Esophagus muscularis mucosa (tissue), 4 donors: Measurements from ENCODE around the gene SART1. TPM values are rescaled to one million over a fixed set of nuclear protein-coding genes. Genes with fewer than 3 reads are reported as not detected.

Experiments
- DNase-seq: peaks from one replicate; pipeline ENCODE4 v3.0.0-alpha.2; 2017; ENCODE audit errors: extremely low spot score
- H3K27ac ChIP-seq, 4 donors: fragments of 200-600 bp; sonication (generic); replicated peaks in 1 of 4; 1 replicate in 3 of 4; 2 replicates in 1 of 4; pipeline ENCODE4 v1.5.1; 2016 to 2019; ENCODE audit warnings: mild to moderate bottlenecking in 1 of 4
- H3K27me3 ChIP-seq, 4 donors: fragments of 200-600 bp; sonication (generic); one replicate each; pipeline versions ENCODE4 v1.5.1 to v1.6.0; 2016 to 2019
- H3K36me3 ChIP-seq, 4 donors: fragments of 200-600 bp; sonication (generic); one replicate each; pipeline ENCODE4 v1.5.1; 2016 to 2019
- H3K4me1 ChIP-seq, 4 donors: fragments of 200-600 bp; sonication (generic); one replicate each; pipeline ENCODE4 v1.5.1; 2016 to 2019
- H3K4me3 ChIP-seq, 4 donors: fragments of 200-600 bp; sonication (generic); 1 replicate in 2 of 4; 2 replicates in 2 of 4; pipeline ENCODE4 v1.5.1; 2016 to 2019; ENCODE audit warnings: mild to moderate bottlenecking in 4 of 4, moderate library complexity in 1 of 4
- H3K9me3 ChIP-seq, 4 donors: fragments of 200-600 bp; sonication (generic); 1 replicate in 3 of 4; 2 replicates in 1 of 4; pipeline ENCODE4 v1.5.1; 2016 to 2019
- CTCF ChIP-seq, 3 experiments: fragments of 200-600 bp in 2 of 3; fragments of 450-650 bp in 1 of 3; sonication (generic) in 2 of 3; IDR thresholded peaks; one replicate each; pipeline ENCODE4 v1.5.1; 2017 to 2019; ENCODE audit warnings: antibody characterized with exemption in 3 of 3, mild to moderate bottlenecking in 2 of 3, moderate library complexity in 1 of 3
- EP300 ChIP-seq: sonication (generic); formaldehyde crosslinking; IDR thresholded peaks from one replicate; pipeline ENCODE4 v1.6.1; 2017; ENCODE audit warnings: antibody characterized with exemption
- POLR2A ChIP-seq: fragments of 450-650 bp; IDR thresholded peaks from one replicate; pipeline ENCODE4 v1.6.1; 2017; ENCODE audit warnings: antibody characterized with exemption, moderate library complexity, mild to moderate bottlenecking, low read depth
- POLR2AphosphoS5 ChIP-seq, 2 donors: sonication (generic); formaldehyde crosslinking; IDR thresholded peaks; one replicate each; pipeline ENCODE4 v1.6.1; 2017; ENCODE audit warnings: antibody characterized with exemption in 2 of 2
- WGBS: methylation state at CpG from one replicate; pipeline ENCODE4 v1.1.5; 2018; 5-methylcytosine and 5-hydroxymethylcytosine counted together
- intact Hi-C: fragments of 100-400 bp; cut with DNase I; formaldehyde crosslinking; loops from one replicate; pipeline ENCODE4 v1.15.1; 2023
- total RNA-seq, 4 donors: library from RNA; depleted of rRNA; stranded (reverse); fragments of >200 nt; gene quantifications; one replicate each; pipeline versions ENCODE4 v1.1.0 to v1.2.1, GENCODE V29; 2016

SART1 gene
- total RNA-seq, 4 donors from 2014 or later = 47.8 to 65.0 (median 58.7) TPM

DNA sequence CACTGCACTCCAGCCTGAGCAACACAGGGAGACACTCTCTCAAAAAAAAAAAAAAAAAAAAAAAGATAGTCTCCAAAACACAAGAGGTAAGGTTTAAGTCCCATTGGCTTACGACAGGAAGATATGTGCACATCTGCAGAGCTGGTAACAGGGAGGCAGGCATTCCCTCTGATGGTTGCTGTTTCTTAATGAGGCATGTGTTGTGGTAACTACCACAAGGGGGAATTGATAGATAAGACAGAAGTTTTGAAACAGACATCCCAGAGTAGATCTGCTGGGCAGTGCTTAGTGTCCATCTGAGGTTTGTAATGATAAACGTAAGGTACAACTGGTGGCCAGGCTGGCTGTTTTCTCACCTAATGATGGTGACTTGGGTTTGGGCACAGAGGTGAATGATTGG lies 35.8 kb downstream of the SART1 start:
- intact Hi-C loops = no loop called here
- Histone ChIP-seq H3K4me1 (peaks cover 13 to 23% (median 18%) of the 10 kb centered on the region in 4 donors), H3K27ac (no peak overlapping the region), H3K27me3 (no peaks in the 10 kb centered on the region), H3K9me3 (no peaks in the 10 kb centered on the region), H3K36me3 (peaks cover 33 to 51% (median 40%) of the 10 kb centered on the region in 4 donors), H3K4me3 (no peak overlapping the region)
- 87% methylated on average over 2 of the region's 2 CpGs for WGBS
- DNase-seq = no peak
- TF ChIP-seq POLR2A (no peak), EP300 (no peak), CTCF (IDR thresholded peaks at IDR 0.05) (no peak), POLR2AphosphoS5 (IDR thresholded peaks at IDR 0.05) (no peak)

- Histone ChIP-seq H3K4me1 (peaks cover 20 to 38% (median 29%) of the 10 kb centered on the region in 4 donors), H3K4me3 (peak within 1 kb of the TSS; percentile 69 to 93 (median 85)), H3K27me3 (no peaks in the 10 kb centered on the region), H3K27ac (peak within 1 kb of the TSS; percentile 86 to 95 (median 94)), H3K9me3 (no peaks in the 10 kb centered on the region), H3K36me3 (peaks cover 29 to 62% (median 60%) of the 10 kb centered on the region in 4 donors)
- WGBS = under 1% methylated on average over 50 of the region's 55 CpGs
- intact Hi-C loops = loop anchor here (5.0 kb wide), 2 partner anchors 40 to 115 kb away; partner anchors contain the start of genes FIBP and SART1
- TF ChIP-seq EP300 = no peak
- peak; percentile 88 to 90 for TF ChIP-seq POLR2AphosphoS5 (IDR thresholded peaks at IDR 0.05)
- peak in 1 of 3 experiments; percentile 6 for TF ChIP-seq CTCF (IDR thresholded peaks at IDR 0.05)
- peak; percentile 97 for DNase-seq
Measured at GRCh38 chr11:66001942-66002647, 40.6 kb downstream of the SART1 start, which contains the start of the genes BANF1 and EIF1AD. Gene BANF1 (plus strand): TSS chr11:66002503. CDS start chr11:66003251, 748 bp downstream. Gene EIF1AD (minus strand): TSS chr11:66002157. CDS start chr11:66000389, 1,768 bp downstream.

DNA sequence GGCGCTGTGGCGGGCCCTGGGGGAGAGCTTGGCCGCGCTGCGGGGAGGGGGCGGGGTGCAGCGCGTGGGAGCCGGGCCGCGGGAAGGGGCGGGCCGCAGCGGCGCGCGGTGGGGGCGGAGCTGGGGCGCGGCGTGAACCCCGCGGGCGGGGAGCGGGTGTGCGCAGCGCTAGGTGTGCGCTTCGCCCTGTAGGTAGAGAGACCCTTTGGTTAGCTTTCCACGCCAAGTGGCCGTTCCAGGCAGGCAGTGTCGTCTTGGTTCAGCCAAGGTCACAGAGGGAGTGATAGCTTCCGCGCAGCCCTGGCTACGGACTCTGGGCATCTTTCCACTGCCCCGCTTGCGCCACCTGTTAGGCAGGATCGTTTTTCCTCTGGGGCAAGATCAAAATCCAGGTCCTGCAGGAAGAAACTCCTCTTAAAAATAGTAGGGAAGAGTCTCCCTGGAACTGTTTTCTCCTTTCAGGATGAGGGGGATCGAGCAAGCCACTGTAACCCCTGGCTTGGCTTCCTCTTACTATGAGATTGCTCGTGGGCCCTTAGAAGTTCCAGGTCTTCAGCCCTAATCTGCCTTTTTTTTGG lies 41.2 kb downstream of the SART1 start:
- Histone ChIP-seq H3K4me3 (peak overlapping the region; percentile 69 to 93 (median 85)), H3K27ac (peak overlapping the region; percentile 86 to 95 (median 94)), H3K4me1 (peaks cover 20 to 38% (median 29%) of the 10 kb centered on the region in 4 donors), H3K36me3 (peaks cover 24 to 56% (median 54%) of the 10 kb centered on the region in 4 donors), H3K9me3 (no peaks in the 10 kb centered on the region), H3K27me3 (no peaks in the 10 kb centered on the region)
- WGBS = 0% methylated on average over 12 of the region's 40 CpGs
- intact Hi-C loops = loop anchor here (5.0 kb wide), 2 partner anchors 40 to 115 kb away; partner anchors contain the start of genes FIBP and SART1
- no peak for DNase-seq
- peak; percentile 20 to 50 for TF ChIP-seq POLR2AphosphoS5 (IDR thresholded peaks at IDR 0.05)
- peak in 2 of 3 experiments; percentile 9 to 15 for TF ChIP-seq CTCF (IDR thresholded peaks at IDR 0.05)
- TF ChIP-seq POLR2A = no peak

- Histone ChIP-seq H3K9me3 (no peaks in the 10 kb centered on the region), H3K36me3 (peaks cover 18 to 50% (median 48%) of the 10 kb centered on the region in 4 donors), H3K27ac (peak overlapping the region; percentile 86 to 95 (median 94)), H3K27me3 (no peaks in the 10 kb centered on the region), H3K4me3 (peak overlapping the region; percentile 69 to 93 (median 85)), H3K4me1 (peaks cover 20 to 38% (median 29%) of the 10 kb centered on the region in 4 donors)
- TF ChIP-seq POLR2AphosphoS5 (IDR thresholded peaks at IDR 0.05) = no peak
- no peak for TF ChIP-seq POLR2A
- no peak for TF ChIP-seq EP300
- TF ChIP-seq CTCF (IDR thresholded peaks at IDR 0.05) = no peak
- DNase-seq = no peak
- intact Hi-C loops = loop anchor here (5.0 kb wide), 2 partner anchors 41 to 116 kb away; partner anchors contain the start of genes FIBP and SART1
- WGBS = 72% methylated on average over 6 of the region's 6 CpGs
Measured at GRCh38 chr11:66003291-66003690, 41.8 kb downstream of the SART1 start.
